Heart right ventricle (tissue), 16 donors: Measurements from ENCODE around the gene RPLP2. TPM values are rescaled to one million over a fixed set of nuclear protein-coding genes. Genes with fewer than 3 reads are reported as not detected.

Source experiments
- ATAC-seq, 8 donors: fragments of 200-7000 bp; cut with Tn5 transposase; one replicate each; pipeline ENCODE4 v1.9.1; 2020; ENCODE audit warnings: mild to moderate bottlenecking in 8 of 8, moderate library complexity in 8 of 8, moderate number of reproducible peaks in 1 of 8
- DNase-seq, 2 donors: peaks; one replicate each; pipeline ENCODE4 v3.0.0-alpha.2; 2020
- H3K27ac ChIP-seq, 10 donors: fragments of 200-600 bp; sonication (generic) in 2 of 10; one replicate each; pipeline versions ENCODE4 v1.5.0 to v1.8.0; 2020 to 2022; ENCODE audit warnings: mild to moderate bottlenecking in 3 of 10
- H3K27me3 ChIP-seq, 7 donors: fragments of 200-600 bp; one replicate each; pipeline ENCODE4 v1.8.0; 2021 to 2022; ENCODE audit warnings: mild to moderate bottlenecking in 2 of 7
- H3K36me3 ChIP-seq, 9 donors: fragments of 200-600 bp; sonication (generic) in 1 of 9; one replicate each; pipeline versions ENCODE4 v1.5.0 to v1.8.0; 2020 to 2022; ENCODE audit warnings: mild to moderate bottlenecking in 2 of 9
- H3K4me1 ChIP-seq, 9 donors: fragments of 200-600 bp; sonication (generic) in 1 of 9; one replicate each; pipeline versions ENCODE4 v1.5.0 to v1.8.0; 2020 to 2022; ENCODE audit warnings: mild to moderate bottlenecking in 4 of 9
- H3K4me3 ChIP-seq, 10 donors: fragments of 200-600 bp; sonication (generic) in 2 of 10; one replicate each; pipeline versions ENCODE4 v1.5.0 to v1.8.0; 2020 to 2022; ENCODE audit warnings: mild to moderate bottlenecking in 7 of 10, moderate library complexity in 2 of 10
- H3K9me3 ChIP-seq, 11 donors: fragments of 200-600 bp in 10 of 11; sonication (generic) in 2 of 11; one replicate each; pipeline versions ENCODE4 v1.5.0 to v1.8.0; 2013 to 2022; ENCODE audit warnings: mild to moderate bottlenecking in 2 of 11, control low read depth in 1 of 11, moderate library complexity in 1 of 11
- WGBS, 2 donors: extraction: QIAGEN DNeasy Blood & Tissue Kit; methylation state at CpG; one replicate each; pipeline ENCODE4 v1.1.7; 2013; ENCODE audit warnings: inconsistent platforms in 1 of 2; 5-methylcytosine and 5-hydroxymethylcytosine counted together
- intact Hi-C, 10 donors: fragments of 100-400 bp; cut with DNase I; formaldehyde crosslinking; loops; one replicate each; pipeline versions ENCODE4 v1.11.1 to v1.14.2; 2022
- polyA plus RNA-seq, 2 donors: library from polyadenylated mRNA; stranded (reverse); fragments of 200-250 nt; gene quantifications; one replicate each; pipeline ENCODE4 v1.2.3, GENCODE V29; 2013
- total RNA-seq, 10 donors: library from RNA; stranded (reverse); fragmentation: NEBNext Ultra II Directional in 3 of 10; extraction: Animal tissue kit (Norgen Biotek cat#: 25700) in 3 of 10; gene quantifications; one replicate each; pipeline versions ENCODE4 v1.2.1 to v1.2.4, GENCODE V29; 2021 to 2023
- TF ChIP-seq, protein P1 (sequence below), 9 donors: fragments of 200-600 bp; sonication (generic) in 2 of 9; IDR thresholded peaks; one replicate each; pipeline versions ENCODE4 v1.5.0 to v1.8.0; 2021 to 2022; ENCODE audit warnings: antibody characterized with exemption in 9 of 9, mild to moderate bottlenecking in 5 of 9, moderate library complexity in 1 of 9
- donor health status: Arrhythmogenic right ventricular cardiomyopathy.
- donor health status: ischemic (EF 13 %, LVEDD 7.1; RV severe dilation, severe dysfunction).
- donor health status: healthy with polysubstance abuse.
- donor health status: DM: no; HTN: yes; CAD: no.
- donor health status: DM: no; HTN: no; CAD: no.
- donor health status: ischemic (EF 25% LVEDD 6.9; RV normal size, moderate dysfunction).
- donor health status: ischemic (EF 25% LVEDD 5.7; RV mildly dilated, moderate dysfunction).
- donor health status: healthy.
- donor health status: DM: yes; HTN: yes; CAD: no.
- donor health status: Ischemic cardiomyopathy.
- donor health status: ischemic (EF 35%, LVEDD 5.7; RV mildly dilated, moderate dysfunction).
- donor health status: nonischemic (EF 11% LVEDD 7.7; RV severe dilation, severe dysfunction).
- donor health status: DM: yes; HTN: yes; CAD: no.
- donor health status: PGD.
- donor health status: ischemic (EF 29% LVEDD 5.4; RV normal size, mild dysfunction).
- donor health status: nonischemic (EF 23%, LVEDD 6.1; RV moderate dilation, normal function).

RPLP2 gene
- total and polyA plus RNA-seq, 12 donors: 765 to 1,699 (median 918) TPM

DNA sequence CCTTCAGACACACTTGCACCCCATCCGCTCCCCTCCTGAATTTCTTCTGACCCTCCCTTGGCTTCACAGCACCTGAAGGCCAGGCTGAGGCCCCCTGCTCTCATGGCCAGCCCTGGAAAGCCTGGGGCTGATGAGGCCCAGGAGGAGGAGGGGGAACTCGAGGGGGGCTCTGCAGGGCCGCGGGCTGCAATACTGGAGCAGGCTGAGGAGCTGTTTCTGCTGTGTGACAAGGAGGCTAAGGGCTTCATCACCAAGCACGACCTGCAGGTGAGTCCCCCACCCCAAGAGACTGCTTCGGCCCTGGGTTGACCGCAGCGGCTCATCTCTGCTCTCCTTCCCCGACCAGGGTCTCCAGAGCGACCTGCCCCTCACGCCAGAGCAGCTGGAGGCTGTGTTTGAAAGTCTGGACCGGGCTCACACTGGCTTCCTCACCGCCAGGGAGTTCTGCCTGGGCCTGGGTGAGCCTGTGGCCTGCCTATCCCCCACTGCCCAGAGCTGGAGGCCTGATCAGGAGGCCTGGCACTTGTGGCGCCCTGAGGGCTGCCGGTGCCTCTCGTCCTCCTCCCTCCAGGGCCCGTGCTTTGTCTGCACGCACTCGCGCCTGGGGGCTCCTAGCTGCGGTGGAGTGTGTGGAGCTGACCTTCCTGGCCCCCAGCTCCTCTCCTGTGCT lies 18.9 kb downstream of the RPLP2 start:
- intact Hi-C loops: no loop called here
- H3K27ac ChIP-seq: peak overlapping the region; percentile 58 to 90 (median 86)
- peaks cover 0 to 24% (median 16%) of the 10 kb centered on the region in 9 donors for H3K36me3 ChIP-seq
- DNase-seq (peak in 1 of 2 donors; percentile 43), ATAC-seq (no peak)
- peak overlapping the region in 9 of 10 donors; percentile 31 to 69 (median 52) for H3K4me3 ChIP-seq
- peaks cover 0 to 64% (median 0%) of the 10 kb centered on the region in 7 donors for H3K27me3 ChIP-seq
- no peaks in the 10 kb centered on the region for H3K9me3 ChIP-seq
- TF ChIP-seq, protein P1, sequence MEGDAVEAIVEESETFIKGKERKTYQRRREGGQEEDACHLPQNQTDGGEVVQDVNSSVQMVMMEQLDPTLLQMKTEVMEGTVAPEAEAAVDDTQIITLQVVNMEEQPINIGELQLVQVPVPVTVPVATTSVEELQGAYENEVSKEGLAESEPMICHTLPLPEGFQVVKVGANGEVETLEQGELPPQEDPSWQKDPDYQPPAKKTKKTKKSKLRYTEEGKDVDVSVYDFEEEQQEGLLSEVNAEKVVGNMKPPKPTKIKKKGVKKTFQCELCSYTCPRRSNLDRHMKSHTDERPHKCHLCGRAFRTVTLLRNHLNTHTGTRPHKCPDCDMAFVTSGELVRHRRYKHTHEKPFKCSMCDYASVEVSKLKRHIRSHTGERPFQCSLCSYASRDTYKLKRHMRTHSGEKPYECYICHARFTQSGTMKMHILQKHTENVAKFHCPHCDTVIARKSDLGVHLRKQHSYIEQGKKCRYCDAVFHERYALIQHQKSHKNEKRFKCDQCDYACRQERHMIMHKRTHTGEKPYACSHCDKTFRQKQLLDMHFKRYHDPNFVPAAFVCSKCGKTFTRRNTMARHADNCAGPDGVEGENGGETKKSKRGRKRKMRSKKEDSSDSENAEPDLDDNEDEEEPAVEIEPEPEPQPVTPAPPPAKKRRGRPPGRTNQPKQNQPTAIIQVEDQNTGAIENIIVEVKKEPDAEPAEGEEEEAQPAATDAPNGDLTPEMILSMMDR (IDR thresholded peaks at IDR 0.05): no peak
- 55 to 56% methylated on average over 21 of the region's 21 CpGs for WGBS, 2 donors
- peaks cover 37 to 82% (median 66%) of the 10 kb centered on the region in 9 donors for H3K4me1 ChIP-seq

DNA sequence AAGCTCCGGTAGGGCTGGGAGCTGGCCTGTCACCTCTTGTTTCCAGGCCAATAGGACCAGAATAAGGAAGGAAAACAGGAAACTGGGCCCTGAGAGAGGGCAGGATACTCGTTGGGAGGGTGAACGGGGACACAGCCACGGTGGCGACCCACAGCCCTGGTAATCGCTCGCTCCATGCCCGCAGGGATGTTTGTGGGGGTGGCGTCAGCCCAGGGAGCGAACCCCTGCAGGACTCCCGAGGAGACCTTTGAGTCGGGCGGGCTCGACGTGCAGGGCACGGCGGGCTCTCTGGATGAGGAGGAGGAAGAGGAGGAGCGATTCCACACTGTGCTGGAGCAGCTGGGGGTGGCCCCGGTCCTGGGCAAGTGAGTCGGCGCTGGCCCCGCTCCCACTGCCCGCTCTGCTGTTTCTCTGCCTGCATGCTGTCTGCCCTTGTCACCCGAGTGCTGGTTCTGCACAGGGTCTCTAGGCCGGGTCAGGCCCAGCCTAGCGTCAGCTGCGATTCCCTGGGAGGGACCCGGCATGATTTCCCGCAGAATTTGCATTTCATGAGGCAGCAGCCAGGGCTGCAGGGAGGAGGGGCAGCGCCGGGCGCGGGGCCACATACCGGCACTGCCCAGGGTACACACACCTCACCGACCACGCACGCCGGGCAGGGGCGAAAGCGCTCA lies 19.5 kb downstream of the RPLP2 start:
- DNase-seq (peak in 1 of 2 donors; percentile 65), ATAC-seq (peak; percentile 3 to 52 (median 16))
- intact Hi-C loops: no loop called here
- Histone ChIP-seq H3K9me3 (no peaks in the 10 kb centered on the region), H3K4me3 (peak overlapping the region; percentile 3 to 69 (median 48)), H3K4me1 (peaks cover 41 to 87% (median 73%) of the 10 kb centered on the region in 9 donors), H3K27ac (peak overlapping the region; percentile 58 to 90 (median 86)), H3K36me3 (peaks cover 0 to 17% (median 9%) of the 10 kb centered on the region in 9 donors), H3K27me3 (peaks cover 0 to 64% (median 0%) of the 10 kb centered on the region in 7 donors)
- TF ChIP-seq, protein P1 (IDR thresholded peaks at IDR 0.05): no peak
- WGBS, 2 donors: 19 to 22% methylated on average over 40 of the region's 40 CpGs

DNA sequence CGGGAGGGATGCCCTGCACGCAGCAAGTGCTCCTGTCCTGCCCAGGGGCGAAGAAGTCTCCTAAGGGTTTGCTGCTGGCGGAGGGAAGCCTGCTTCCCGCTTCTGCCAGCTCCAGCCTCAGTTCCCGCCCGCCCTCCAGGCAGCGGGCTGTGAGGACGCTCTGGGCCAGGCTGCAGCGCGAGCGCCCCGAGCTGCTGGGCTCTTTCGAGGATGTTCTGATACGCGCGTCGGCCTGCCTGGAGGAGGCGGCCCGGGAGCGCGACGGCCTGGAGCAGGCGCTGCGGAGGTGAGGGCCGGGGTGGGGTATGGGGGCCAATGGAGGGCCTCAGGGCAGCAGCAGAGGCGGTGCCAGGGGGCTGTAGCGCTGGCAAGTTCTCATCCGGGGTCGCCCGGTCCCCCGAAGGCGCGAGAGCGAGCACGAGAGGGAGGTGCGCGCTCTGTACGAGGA lies 20.1 kb downstream of the RPLP2 start:
- Histone ChIP-seq H3K4me1 (peaks cover 41 to 89% (median 78%) of the 10 kb centered on the region in 9 donors), H3K36me3 (peaks cover 0 to 11% (median 4%) of the 10 kb centered on the region in 9 donors), H3K27me3 (peaks cover 0 to 64% (median 0%) of the 10 kb centered on the region in 7 donors), H3K9me3 (no peaks in the 10 kb centered on the region), H3K4me3 (peak overlapping the region; percentile 3 to 69 (median 48)), H3K27ac (peak overlapping the region in 9 of 10 donors; percentile 61 to 90 (median 87))
- DNase-seq (no peak), ATAC-seq (no peak)
- TF ChIP-seq, protein P1 (IDR thresholded peaks at IDR 0.05): no peak
- WGBS, 2 donors: 5 to 8% methylated on average over 39 of the region's 39 CpGs
- intact Hi-C loops: no loop called here

DNA sequence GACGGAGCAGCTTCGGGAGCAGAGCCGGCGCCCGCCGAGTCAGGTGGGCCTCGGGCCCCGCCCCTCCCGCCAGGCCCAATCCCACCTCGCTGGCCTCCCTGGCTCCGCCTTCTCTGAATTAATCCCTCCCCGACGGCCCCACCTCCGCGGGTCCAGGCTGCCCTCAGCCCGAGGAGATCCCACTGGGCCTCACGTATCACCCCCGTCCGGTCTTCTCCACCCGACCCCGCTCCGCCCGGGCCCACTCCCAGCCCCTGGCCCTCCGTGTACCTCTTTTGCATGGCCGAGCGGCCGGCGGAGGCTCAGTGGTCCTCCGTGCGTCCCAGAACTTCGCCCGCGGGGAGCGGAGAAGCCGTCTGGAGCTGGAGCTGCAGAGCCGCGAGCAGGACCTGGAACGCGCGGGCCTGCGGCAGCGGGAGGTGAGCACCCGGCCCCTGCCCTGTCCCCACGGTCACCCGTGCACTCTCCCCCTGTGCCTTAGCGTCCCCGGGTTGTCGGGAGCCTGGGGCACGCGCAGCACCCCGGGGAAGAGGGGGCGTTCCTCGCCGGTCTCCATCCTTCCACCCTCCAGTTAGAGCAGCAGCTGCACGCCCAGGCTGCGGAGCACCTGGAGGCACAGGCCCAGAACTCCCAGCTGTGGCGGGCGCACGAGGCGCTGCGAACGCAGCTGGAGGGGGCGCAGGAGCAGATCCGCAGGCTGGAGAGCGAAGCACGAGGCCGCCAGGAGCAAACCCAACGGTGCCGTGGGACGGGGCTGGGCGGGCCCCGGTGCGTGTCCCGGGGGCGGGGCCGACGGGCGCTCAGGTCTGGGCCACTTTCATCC lies 20.7 kb downstream of the RPLP2 start:
- peaks cover 44 to 94% (median 84%) of the 10 kb centered on the region in 9 donors for H3K4me1 ChIP-seq
- peaks cover 0 to 64% (median 0%) of the 10 kb centered on the region in 7 donors for H3K27me3 ChIP-seq
- no peaks in the 10 kb centered on the region for H3K9me3 ChIP-seq
- ATAC-seq: peak; percentile 29 to 59 (median 46)
- DNase-seq: peak; percentile 81 to 84
- TF ChIP-seq, protein P1 (IDR thresholded peaks at IDR 0.05): no peak
- H3K27ac ChIP-seq: peak overlapping the region in 6 of 10 donors; percentile 85 to 90 (median 88)
- peaks cover 0 to 5% (median 0%) of the 10 kb centered on the region in 9 donors for H3K36me3 ChIP-seq
- 11 to 17% methylated on average over 77 to 78 of the region's 78 CpGs for WGBS, 2 donors
- peak overlapping the region in 9 of 10 donors; percentile 31 to 69 (median 52) for H3K4me3 ChIP-seq
- intact Hi-C loops: no loop called here
